GM19239 (cell line): Measurements from ENCODE around the gene RALGPS1.
A peak's percentile ranks its signal among the peaks of the same experiment; 100 is the strongest.

Experiments
- DNase-seq: peaks from one replicate; pipeline ENCODE4 v3.0.0; 2011; ENCODE audit warnings: low spot score; ENCODE audit not compliant: insufficient read length
- FAIRE-seq: peaks from 2 replicates; lab custom pipeline; 2011; peaks lifted over from hg19 to GRCh38; lab: Jason Lieb, UNC

The RALGPS1 gene

DNA sequence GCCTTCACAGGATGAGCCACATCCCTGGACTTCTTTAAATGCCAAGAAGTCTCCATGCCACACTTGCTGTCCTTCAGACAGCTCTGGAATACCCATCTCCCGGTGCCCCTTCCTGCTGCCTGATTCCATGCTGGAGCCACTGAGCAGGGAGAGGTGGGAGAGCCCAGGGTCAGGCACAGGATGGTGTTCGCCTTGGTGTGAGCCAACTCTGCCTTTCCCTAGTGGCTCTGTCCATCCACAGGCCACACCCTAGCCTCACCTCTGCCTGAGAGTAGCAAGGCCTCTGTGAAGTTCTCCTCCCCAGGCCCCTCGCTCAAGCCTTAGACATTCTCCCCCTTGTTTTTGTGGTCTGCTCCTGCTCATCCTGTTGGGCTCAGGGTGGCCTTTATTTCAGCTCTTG, 262.0 kb downstream of the RALGPS1 start:
- DNase-seq (no peak), FAIRE-seq (no peak)

GRCh38 chr9:127177231-127177630, 262.6 kb downstream of the RALGPS1 start:
- FAIRE-seq (no peak), DNase-seq (no peak)

- DNase-seq: no peak
- FAIRE-seq: no peak
Observed at GRCh38 chr9:127177665-127178265, 263.2 kb downstream of the RALGPS1 start.

DNA sequence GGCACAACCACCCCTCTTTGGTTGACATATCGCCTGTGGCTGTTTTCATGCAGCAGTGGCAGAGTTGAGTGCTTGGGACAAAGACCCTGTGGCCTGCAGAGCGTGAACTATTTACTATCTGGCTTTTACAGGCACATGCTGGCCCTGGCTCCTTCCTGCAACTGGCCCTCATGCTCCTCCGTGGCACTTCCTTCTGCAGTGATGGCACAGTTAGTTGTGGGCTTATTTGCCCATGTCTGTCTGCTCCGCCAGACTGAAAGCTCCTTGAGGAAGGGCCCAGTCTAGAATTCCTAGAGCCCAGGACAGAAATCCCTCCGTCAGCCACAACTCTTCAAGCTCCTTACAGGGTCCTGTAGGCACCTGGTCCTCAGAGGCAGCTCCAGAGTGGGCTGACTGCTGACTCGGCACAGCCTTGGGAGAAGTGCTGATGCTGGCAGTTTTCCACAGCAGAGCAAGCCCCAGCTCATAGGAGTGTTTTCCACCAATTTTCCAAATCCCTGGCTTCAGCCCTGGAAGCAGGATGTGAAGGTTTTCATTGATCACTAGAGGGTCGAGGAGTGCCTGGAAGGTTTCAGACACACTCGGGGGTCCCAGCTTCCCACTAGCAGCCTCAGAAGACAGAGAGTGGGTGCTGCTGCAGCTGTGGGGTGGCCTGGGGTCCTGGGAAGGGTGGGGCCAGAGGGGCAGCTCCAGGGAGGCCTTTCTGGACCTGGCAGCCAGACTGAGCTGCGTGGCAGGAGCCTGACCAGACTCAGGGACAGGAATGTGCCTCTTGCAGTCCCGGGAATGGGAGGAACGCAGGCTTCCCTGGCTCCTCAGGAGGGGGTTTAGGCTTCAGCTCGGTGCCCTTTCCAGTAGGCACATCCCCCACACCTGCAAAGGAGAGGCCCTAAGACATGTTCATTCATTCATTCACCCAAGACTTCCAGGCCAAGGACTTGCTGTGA, 264.4 kb downstream of the RALGPS1 start:
- DNase-seq (no peak), FAIRE-seq (peak; percentile 40)

DNA sequence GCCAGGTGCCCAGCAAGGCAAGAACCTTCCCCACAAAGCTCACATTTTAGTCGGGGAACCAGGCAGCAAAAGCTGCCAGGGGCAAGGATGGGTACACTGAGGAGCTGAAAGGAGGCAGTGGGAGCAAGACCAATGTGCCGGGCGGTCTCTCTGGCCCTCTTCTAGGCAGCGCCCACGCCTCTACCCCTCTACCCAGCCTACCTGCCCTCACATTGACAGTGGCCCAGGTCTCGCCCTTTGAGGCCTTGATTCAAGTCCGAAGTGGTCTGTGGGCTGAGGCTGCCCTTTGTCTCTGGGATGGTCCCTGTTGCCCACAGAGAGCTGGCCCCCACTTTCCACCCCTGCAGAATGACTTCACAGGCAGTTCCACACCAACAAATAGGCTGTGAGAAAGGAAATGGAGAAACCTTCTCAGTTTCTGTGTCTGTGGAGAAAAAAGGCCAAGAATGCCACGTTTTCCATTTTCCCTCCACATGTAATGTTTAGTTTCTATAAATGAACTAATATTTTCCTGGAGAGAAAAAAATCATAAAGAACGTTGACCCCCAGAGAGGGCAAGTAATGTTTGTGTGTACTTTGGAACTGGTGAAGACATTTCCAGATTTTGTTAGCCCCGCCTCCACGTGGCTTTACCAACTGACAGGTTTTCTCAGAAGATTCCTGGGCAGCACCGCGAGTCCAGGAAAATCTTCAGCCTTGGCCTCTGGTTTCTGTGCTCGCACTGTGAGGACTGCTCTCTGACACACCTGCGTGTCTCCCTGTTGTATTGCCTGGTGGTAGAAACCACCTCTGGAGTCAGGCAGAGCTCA, 265.3 kb downstream of the RALGPS1 start:
- no peak for FAIRE-seq
- no peak for DNase-seq

DNA sequence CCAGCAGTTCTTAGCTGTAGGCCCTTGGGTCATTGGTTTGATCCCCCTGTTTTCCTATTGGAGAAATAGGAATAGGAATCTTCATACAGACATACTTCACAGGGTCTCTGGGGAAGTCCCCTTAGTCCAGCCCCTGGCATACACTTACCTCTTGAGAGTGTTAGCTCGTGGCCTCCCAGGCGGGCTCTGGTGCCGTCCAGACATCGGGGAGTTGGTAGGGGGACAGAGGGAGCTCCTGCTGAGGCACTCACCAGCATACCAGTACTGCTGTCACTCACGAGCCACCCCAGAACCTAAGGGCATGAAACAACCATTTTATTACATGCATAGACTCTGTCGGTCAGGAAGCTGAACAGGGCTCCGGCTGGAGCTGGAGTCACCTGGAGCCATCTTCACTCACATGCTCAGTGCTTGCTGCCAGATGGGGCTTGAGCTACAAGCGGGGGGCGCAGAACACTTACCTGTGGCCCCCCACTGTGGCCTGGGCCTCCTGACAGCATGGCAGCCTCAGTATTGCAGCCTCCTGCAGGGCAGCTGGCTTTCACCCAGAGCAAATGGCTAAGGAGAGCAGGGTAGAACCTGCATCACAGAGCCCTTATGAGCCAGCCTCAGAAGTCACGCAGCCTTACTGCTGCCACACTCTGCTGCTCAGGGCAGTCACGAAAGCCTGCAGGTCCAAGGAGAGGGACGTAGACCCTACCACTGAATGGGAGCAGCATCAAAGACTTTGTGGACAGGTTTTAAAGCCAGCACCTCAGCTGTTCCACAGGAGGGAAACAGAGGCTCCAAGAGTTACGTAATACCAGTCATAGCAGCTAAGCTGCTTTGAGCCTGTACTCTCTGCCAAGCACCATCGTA, 266.1 kb downstream of the RALGPS1 start:
- DNase-seq (no peak), FAIRE-seq (no peak)

DNA sequence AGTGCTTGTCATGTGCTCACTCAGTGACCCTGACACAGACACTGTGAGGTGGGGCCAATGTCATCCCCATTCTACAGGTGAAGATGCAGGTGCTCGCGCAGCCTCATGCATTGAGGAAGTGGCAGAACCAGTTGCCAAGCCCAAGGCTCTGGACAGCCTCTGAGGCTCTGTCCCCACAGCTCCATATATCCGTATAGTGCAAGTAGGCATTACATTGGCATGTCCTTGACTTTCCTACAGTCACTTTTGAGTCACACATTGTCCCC, 266.7 kb downstream of the RALGPS1 start:
- DNase-seq (no peak), FAIRE-seq (no peak)

- FAIRE-seq: no peak
- DNase-seq: no peak
Observed at GRCh38 chr9:127181595-127182190, 267.1 kb downstream of the RALGPS1 start.

DNA sequence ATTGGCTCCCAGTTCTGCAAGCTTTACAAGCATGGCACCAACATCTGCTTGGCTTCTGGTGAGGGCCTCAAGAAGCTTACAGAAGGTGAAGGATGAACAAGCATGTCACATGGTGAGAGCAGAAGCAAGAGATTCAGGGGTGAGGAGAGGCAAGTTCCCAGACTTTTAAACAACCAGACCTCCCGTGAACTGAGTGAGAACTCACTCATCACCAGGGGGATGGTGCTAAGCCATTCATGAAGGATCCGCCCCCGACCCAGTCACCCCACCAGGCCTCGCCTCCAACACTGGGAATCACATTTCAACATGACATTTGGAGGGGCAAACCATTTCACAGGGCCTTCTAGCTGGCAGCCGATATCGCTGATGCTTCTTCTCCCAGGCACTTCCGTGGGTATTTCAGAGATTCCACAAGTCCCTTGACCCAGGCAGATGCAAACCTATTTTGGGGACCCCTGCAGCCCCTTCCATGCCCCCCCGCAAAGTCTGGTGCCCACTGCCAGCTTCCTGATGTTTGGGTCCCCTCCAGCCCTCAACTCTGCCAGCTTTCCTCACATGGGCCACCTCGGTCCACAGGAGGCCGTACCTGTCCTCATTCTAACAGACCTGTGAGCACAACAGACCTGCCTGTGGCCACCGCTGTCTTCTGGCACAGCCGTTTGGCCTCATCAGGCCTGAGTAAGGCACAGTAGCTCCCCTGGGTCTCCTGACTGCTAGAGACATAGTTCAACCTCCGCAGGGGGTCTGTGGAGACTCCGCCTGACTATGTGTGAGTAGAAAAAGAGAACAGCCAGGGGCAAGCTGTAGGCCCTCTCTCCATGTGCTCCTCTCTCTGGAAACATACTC, 268.5 kb downstream of the RALGPS1 start:
- no peak for FAIRE-seq
- no peak for DNase-seq

GRCh38 chr9:127183814-127184582, 269.4 kb downstream of the RALGPS1 start:
- DNase-seq: peak; percentile 75
- peak; percentile 87 for FAIRE-seq

GRCh38 chr9:127184641-127185040, 270.1 kb downstream of the RALGPS1 start:
- no peak for FAIRE-seq
- DNase-seq: no peak

- FAIRE-seq (no peak), DNase-seq (no peak)
Observed at GRCh38 chr9:127185181-127185580, 270.6 kb downstream of the RALGPS1 start.

- FAIRE-seq: no peak
Observed at GRCh38 chr9:127185931-127186781, 271.6 kb downstream of the RALGPS1 start.

DNA sequence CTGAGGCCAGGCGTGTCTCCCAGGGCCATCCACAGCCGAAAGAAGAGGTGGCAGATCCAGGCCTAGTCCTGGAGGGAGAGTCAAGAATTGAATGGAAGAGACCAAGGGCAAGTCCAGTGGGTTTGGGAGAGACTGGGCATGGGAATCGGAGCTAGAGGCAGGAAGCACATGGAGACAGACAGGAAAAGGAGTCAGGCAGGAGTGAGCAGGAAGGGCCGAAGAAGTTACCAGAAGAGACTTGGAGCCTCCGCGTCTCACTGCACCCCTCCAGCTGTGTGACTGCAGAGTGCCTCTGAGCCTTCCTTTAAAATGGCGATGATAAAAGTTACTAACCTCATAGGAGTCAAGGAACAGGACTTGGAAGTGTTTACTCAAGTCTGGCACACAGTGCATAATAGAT, 272.2 kb downstream of the RALGPS1 start:
- DNase-seq (no peak), FAIRE-seq (no peak)

More at GRCh38 chr9:127185931-127186781, 271.6 kb downstream of the RALGPS1 start:
- DNase-seq: no peak

GRCh38 chr9:127187231-127187956, 272.8 kb downstream of the RALGPS1 start:
- DNase-seq: no peak
- no peak for FAIRE-seq

- DNase-seq (no peak), FAIRE-seq (no peak)
Observed at GRCh38 chr9:127188396-127188795, 273.8 kb downstream of the RALGPS1 start.

GRCh38 chr9:127189628-127190027, 275.0 kb downstream of the RALGPS1 start:
- DNase-seq (no peak), FAIRE-seq (no peak)
